GM20000 (cell line): ENCODE measurements around the gene CAPN8.

Experiments
- DNase-seq: peaks from one replicate; pipeline ENCODE4 v3.0.0; 2012; ENCODE audit warnings: low spot score
- TF ChIP-seq, protein P1 (sequence below): IDR thresholded peaks from 2 replicates; pipeline ENCODE4 v1.5.1; 2012; ENCODE audit warnings: mild to moderate bottlenecking, control low read depth; ENCODE audit errors: extremely low read depth, missing control alignments

Gene CAPN8

GRCh38 chr1:223515421-223515820 lies 150.1 kb downstream of the CAPN8 start:
- no peak for DNase-seq
- TF ChIP-seq, protein P1, sequence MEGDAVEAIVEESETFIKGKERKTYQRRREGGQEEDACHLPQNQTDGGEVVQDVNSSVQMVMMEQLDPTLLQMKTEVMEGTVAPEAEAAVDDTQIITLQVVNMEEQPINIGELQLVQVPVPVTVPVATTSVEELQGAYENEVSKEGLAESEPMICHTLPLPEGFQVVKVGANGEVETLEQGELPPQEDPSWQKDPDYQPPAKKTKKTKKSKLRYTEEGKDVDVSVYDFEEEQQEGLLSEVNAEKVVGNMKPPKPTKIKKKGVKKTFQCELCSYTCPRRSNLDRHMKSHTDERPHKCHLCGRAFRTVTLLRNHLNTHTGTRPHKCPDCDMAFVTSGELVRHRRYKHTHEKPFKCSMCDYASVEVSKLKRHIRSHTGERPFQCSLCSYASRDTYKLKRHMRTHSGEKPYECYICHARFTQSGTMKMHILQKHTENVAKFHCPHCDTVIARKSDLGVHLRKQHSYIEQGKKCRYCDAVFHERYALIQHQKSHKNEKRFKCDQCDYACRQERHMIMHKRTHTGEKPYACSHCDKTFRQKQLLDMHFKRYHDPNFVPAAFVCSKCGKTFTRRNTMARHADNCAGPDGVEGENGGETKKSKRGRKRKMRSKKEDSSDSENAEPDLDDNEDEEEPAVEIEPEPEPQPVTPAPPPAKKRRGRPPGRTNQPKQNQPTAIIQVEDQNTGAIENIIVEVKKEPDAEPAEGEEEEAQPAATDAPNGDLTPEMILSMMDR = no peak

DNA sequence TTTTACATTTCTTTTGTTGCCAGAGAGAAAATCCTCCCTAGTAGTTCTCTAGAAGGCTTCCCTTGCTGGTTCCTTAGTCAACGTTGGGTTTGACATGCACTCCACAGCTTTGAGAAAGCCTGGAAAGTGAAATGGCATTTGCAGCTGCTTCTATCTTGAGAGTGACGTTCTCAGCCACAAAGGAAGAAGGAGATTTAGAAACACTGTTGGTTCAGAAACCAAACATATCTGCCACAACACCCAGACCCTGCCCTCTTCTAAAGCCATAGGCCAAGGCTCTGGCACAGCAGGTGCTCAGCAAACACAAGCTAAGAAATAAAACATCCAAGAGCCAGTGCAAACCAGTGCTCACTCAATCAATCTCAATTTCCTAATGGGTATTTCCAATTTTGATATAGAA lies 150.9 kb downstream of the CAPN8 start:
- TF ChIP-seq, protein P1 = no peak
- DNase-seq = no peak

GRCh38 chr1:223513309-223513708 lies 152.2 kb downstream of the CAPN8 start:
- DNase-seq = no peak
- TF ChIP-seq, protein P1 = no peak

DNA sequence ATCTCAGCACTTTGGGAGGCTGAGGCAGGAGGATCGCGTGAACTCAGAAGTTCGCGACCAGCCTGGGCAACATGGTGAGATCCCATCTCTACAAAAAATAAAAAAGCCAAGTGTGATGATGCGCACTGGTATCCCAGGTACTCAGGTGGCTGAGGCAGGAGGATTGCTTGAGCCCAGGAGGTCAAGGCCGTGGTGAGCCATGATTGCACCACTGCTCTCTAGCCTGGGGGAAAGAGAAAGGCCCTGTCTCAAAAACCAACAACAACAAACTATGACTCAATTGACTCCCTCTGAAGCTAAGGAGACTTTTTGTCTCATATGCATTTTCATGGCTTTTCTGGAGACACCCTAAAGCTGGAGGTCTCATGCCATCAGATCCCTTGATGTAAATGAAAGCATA lies 153.4 kb downstream of the CAPN8 start:
- DNase-seq = no peak
- TF ChIP-seq, protein P1 = no peak

DNA sequence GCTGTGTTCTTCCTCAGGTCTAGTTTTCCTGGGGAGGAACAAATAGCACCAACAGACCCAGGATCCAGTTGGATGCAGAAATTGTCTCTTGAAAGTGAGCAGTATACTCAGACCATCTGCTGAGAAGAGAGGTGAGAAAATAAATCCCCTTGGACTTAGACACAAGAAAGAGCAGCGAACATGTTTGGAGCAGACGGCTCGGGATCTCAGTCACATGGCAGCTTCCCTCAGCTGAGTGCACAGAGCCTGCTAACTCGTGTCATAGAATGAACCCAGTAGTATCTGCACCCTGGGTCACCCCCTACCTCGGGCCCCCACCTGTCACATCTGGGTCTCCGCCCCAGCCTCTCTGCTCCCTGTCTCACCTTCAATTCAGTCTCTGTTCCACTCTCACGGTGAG lies 156.7 kb downstream of the CAPN8 start:
- DNase-seq = no peak
- TF ChIP-seq, protein P1 = no peak

DNA sequence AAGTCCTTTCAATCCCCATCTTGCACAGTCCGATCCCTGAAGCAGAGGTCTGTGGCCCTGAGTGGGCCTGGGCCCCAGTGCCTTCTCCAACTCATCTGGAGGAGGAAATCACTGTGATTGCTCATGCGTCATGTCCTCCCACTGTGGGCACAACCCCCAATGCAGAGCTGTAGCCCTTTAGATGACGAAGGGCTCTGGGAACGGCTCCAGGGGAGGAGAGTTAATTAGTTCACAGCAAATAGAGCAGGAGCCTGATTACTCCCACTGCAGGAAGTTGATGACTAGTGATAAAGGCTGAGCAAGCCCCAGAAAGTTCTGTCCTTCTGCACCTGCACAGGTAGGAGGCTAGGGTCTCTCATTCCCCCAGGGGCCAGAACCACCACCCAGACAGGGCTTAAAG lies 160.8 kb downstream of the CAPN8 start:
- DNase-seq = no peak

GRCh38 chr1:223503348-223503747 lies 162.2 kb downstream of the CAPN8 start:
- TF ChIP-seq, protein P1 = no peak
- no peak for DNase-seq

More for the DNA sequence above, 160.8 kb downstream of the CAPN8 start:
- TF ChIP-seq, protein P1 = no peak
